ENCODE data around the gene ABHD1. TPM values are rescaled to one million over a fixed set of nuclear protein-coding genes. Genes with fewer than 3 reads are reported as not detected.

ABHD1 gene
- total and polyA plus RNA-seq, 2 donors (not counting 3 experiments of a cell fraction or from before 2014, with no cell fraction given), result 0.07 TPM; not detected in 1

DNA sequence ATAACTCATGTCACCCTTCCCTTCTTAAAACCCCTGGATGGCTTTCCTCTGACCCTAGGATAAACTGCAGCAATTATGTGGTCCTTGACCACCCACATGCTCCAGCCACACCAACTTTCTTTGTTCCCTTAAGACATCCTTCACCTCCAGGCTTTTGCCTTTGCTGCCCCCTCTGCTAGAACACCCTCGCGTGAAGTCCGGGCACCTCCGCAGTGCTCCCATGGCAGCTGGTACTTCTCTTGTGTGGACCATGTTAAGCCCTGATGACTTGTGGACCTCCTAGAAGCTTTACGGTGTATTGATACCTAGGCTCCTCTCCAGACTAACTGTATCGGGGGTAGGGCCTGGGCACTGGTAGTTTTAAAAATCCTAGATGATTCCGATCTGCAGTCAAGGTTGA, 824 bp upstream of the ABHD1 start:
- no peak overlapping the region for H3K9ac ChIP-seq (replicated peaks; ENCODE audit: extremely low read depth, insufficient read depth, low read length)
- no peak overlapping the region for H3K4me3 ChIP-seq (replicated peaks in 1 of 3; ENCODE audit: insufficient read depth in 1 of 3, low read depth in 1 of 3, low read length in 3 of 3)
- TF ChIP-seq, protein P1, sequence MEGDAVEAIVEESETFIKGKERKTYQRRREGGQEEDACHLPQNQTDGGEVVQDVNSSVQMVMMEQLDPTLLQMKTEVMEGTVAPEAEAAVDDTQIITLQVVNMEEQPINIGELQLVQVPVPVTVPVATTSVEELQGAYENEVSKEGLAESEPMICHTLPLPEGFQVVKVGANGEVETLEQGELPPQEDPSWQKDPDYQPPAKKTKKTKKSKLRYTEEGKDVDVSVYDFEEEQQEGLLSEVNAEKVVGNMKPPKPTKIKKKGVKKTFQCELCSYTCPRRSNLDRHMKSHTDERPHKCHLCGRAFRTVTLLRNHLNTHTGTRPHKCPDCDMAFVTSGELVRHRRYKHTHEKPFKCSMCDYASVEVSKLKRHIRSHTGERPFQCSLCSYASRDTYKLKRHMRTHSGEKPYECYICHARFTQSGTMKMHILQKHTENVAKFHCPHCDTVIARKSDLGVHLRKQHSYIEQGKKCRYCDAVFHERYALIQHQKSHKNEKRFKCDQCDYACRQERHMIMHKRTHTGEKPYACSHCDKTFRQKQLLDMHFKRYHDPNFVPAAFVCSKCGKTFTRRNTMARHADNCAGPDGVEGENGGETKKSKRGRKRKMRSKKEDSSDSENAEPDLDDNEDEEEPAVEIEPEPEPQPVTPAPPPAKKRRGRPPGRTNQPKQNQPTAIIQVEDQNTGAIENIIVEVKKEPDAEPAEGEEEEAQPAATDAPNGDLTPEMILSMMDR (IDR thresholded peaks at IDR 0.05; ENCODE audit: extremely low read depth in 1 of 2, insufficient read depth in 1 of 2, low read depth in 1 of 2, low read length in 2 of 2), result no peak
- TF ChIP-seq EZH2 (IDR thresholded peaks at IDR 0.05; ENCODE audit: borderline replicate concordance, low read depth, low read length, severe bottlenecking), result no peak
- TF ChIP-seq FOS (IDR thresholded peaks at IDR 0.05; ENCODE audit: borderline replicate concordance, insufficient read depth, low read length), result no peak
- TF ChIP-seq GATA2 (IDR thresholded peaks at IDR 0.05; ENCODE audit: insufficient read depth, insufficient read length, low read depth, low read length), result no peak
- TF ChIP-seq, protein P2, sequence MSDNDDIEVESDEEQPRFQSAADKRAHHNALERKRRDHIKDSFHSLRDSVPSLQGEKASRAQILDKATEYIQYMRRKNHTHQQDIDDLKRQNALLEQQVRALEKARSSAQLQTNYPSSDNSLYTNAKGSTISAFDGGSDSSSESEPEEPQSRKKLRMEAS (IDR thresholded peaks at IDR 0.05; ENCODE audit: insufficient read depth, insufficient read length), result no peak
- TF ChIP-seq MYC (IDR thresholded peaks at IDR 0.05; ENCODE audit: low read depth, low read length), result no peak
- no peak for TF ChIP-seq JUN (IDR thresholded peaks at IDR 0.05; ENCODE audit: borderline replicate concordance, insufficient read depth, insufficient read length, low read depth)
- no peak for TF ChIP-seq POLR2A (IDR thresholded peaks at IDR 0.05; ENCODE audit: low read depth, low read length)
- TF ChIP-seq POLR2AphosphoS5 (IDR thresholded peaks at IDR 0.05; ENCODE audit: insufficient read depth, low read depth, low read length), result no peak
- no peaks in the 10 kb centered on the region for H4K20me1 ChIP-seq (replicated peaks; ENCODE audit: control insufficient read depth, extremely low read depth, insufficient read depth, low read length)
- BruUV-seq (replicated peaks), result no TSS peak
- dilution Hi-C loops (cut with MboI; ENCODE audit: extremely low pct_ligation_motif_present, low sequenced_read_pairs) (no loop called here), intact Hi-C loops (cut with micrococcal nuclease) (loop anchor here (1.0 kb wide), 1 partner anchor 12 kb away; the partner anchor contains the start of gene PREB)
- no peaks in the 10 kb centered on the region for H3K9me1 ChIP-seq (replicated peaks; ENCODE audit: control insufficient read depth, extremely low read depth, insufficient read depth, low read length)
- no peak for DNase-seq (ENCODE audit: low read depth, low spot score)
- H3K4me2 ChIP-seq (ENCODE audit: insufficient read depth, low read length), result no peak overlapping the region
- no peaks in the 10 kb centered on the region for H3K4me1 ChIP-seq (ENCODE audit: control insufficient read depth, extremely low read depth, insufficient read depth, low read length)
- ChIA-PET POLR2A (interaction anchor here (1.5 kb wide), 1 partner anchor 12 kb away, joined by 7 read pairs; the partner anchor contains the start of gene PREB), CTCF (interaction anchor here (1.5 to 1.8 kb wide), 2 partner anchors 11 to 69 kb away, joined by 5 to 9 read pairs; partner anchors contain the start of gene PREB)
- H2AFZ ChIP-seq (ENCODE audit: low read depth, low read length), result no peak overlapping the region
- no peaks in the 10 kb centered on the region for H3K9me3 ChIP-seq (replicated peaks; ENCODE audit: control insufficient read depth, insufficient read depth, low read length)
- no peaks in the 10 kb centered on the region for H3K36me3 ChIP-seq (ENCODE audit: control insufficient read depth in 2 of 2, extremely low read depth in 1 of 2, insufficient read depth in 2 of 2, low read length in 2 of 2)
- H3K27me3 ChIP-seq (ENCODE audit: control insufficient read depth in 2 of 2, insufficient read depth in 2 of 2, low read length in 2 of 2), result peaks cover 13 to 25% of the 10 kb centered on the region in 2 experiments
- H3K27ac ChIP-seq (ENCODE audit: insufficient read depth, low read depth, low read length), result no peak overlapping the region
- FAIRE-seq, result no peak
- no peaks in the 10 kb centered on the region for H3K79me2 ChIP-seq (ENCODE audit: control insufficient read depth, insufficient read depth, low read length)

All from endothelial cell of umbilical vein (primary cell).